22Rv1 (cell line): Measurements from ENCODE around the gene MAP2.

ENCODE experiments used
- CTCF ChIP-seq: fragments of 450-650 bp; IDR thresholded peaks from 2 replicates; pipeline ENCODE4 v1.5.1; 2017; ENCODE audit warnings: mild to moderate bottlenecking
- ZFX ChIP-seq: fragments of 450-650 bp; IDR thresholded peaks from 2 replicates; pipeline ENCODE4 v1.6.1; 2017; ENCODE audit warnings: antibody characterized with exemption, borderline replicate concordance

- no peak for TF ChIP-seq CTCF
- no peak for TF ChIP-seq ZFX
Measured at GRCh38 chr2:209673811-209674210, 250.0 kb downstream of the MAP2 start.
